NCI-H128 (cell line): ENCODE data around the gene PDSS2.
"Not testable (repeated sequence)": the region's sequence is repeated elsewhere in the genome, so short reads cannot be mapped to it uniquely, and the experiment has no call there.

Experiments
- DNase-seq: peaks from one replicate; lab custom pipeline; 2025; ENCODE audit not compliant: unreplicated experiment; lab: John Stamatoyannopoulos, UW

Gene PDSS2

GRCh38 chr6:107368471-107368870 lies 90.9 kb downstream of the PDSS2 start:
- no peak for DNase-seq

DNA sequence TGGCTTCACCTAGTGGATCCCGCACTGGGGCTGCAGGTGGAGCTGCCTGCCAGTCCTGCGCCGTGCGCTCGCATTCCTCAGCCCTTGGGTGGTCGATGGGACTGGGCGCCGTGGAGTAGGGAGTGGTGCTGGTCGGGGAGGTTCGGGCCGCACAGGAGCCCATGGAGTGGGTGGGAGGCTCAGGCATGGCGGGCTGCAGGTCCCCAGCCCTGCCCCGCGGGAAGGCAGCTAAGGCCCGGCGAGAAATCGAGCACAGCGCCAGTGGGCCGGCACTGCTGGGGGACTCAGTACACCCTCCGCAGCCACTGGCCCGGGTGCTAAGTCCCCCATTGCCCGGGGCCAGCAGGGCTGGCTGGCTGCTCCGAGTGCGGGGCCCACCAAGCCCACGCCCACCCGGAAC lies 95.2 kb downstream of the PDSS2 start:
- not testable (repeated sequence) for DNase-seq

DNA sequence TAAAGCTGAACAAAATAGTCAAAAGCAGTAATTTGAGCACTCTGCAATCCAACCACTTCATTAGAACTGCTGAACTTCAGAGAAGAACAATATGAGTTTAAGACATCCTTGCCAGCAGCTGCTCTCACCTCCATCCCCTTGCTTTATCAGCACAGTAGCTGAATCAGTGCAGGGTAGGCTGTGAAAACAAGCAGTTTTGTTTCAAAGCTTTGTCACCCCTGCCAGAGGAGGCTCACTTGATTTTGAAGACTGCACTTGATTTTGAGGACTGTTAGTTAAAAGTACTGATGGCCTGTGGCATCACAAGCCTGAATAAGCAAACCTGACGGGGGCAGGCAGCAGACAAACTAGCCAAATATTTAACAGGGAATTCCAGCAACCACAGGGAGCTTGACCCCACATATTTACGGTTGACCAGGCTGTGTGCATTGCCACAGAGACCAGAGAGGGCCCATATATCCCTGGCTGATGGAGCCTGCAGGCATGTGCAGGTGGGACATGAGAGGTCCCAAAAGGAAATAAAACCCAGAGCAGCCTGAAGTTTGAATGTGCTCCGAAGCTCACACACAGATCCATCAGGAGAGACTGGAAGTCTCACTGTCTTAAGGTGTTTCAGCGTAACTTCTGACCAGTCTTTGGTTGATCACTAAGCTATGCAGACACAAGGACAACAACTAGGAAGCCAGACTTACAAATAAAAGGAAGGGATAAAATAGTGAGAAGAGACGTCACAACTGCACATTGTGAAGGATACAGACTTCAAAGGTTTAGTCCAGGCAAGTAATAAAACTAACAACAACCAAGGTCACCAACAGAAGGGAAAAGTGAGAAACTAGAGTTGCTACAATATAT lies 97.4 kb downstream of the PDSS2 start:
- no peak for DNase-seq

DNA sequence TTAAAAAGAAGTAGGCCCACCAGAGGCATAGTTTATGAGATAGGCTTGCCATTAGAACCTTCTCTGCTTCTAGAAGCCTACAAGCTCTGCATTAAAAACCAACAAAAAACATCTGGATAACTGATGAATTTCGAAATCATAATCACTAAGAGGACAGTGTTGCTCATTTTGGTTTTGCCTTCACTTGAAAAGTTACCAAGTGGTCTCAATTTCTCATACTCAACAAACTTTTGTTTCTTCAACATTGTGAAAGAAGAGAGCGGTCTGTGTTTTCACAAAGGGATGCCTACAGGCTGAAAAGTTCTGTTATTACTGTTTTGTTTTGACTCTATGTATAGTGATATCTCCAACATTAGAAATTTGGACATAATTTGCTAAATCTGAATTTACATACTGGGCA lies 98.9 kb downstream of the PDSS2 start:
- DNase-seq: no peak

GRCh38 chr6:107357842-107358241 lies 101.5 kb downstream of the PDSS2 start:
- DNase-seq: no peak

DNA sequence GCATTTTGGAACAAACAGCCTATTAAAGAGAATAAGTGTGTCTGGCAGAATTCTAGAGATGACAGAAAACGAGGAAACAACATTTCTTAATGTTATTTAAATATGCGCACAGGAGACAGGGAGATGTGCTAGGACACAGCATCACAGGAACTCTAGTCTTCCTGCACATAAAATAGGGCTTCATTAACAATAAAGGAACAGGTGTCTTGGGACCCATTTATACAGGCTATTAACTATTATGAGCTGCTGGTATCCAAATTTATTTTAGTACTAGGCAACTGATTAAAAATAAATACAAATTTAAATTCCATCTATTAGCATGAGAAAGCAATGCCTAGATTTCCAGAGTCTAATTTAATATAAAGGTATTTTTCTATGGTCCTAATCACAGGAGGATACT lies 102.3 kb downstream of the PDSS2 start:
- DNase-seq: no peak

- DNase-seq: no peak
Measured at GRCh38 chr6:107355659-107356058, 103.7 kb downstream of the PDSS2 start.

DNA sequence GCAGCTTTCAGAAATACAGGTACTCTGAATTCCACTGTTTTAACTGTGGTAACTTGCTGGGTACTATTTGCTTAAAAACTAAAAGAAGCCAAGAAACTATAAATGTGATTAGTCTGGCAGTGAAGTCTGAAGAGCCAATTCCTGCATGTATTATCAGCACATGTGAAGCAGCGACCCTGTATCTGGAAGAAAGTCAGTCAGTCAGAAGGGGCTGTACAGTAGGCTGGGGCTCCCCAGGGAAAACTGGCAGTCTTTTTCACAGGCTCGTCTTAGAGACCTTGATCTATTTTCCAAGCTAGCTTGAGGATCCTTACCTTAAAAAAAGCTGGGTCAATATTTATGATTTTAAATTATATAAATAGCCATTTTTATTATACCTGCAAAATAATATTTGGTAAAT lies 104.9 kb downstream of the PDSS2 start:
- no peak for DNase-seq

DNA sequence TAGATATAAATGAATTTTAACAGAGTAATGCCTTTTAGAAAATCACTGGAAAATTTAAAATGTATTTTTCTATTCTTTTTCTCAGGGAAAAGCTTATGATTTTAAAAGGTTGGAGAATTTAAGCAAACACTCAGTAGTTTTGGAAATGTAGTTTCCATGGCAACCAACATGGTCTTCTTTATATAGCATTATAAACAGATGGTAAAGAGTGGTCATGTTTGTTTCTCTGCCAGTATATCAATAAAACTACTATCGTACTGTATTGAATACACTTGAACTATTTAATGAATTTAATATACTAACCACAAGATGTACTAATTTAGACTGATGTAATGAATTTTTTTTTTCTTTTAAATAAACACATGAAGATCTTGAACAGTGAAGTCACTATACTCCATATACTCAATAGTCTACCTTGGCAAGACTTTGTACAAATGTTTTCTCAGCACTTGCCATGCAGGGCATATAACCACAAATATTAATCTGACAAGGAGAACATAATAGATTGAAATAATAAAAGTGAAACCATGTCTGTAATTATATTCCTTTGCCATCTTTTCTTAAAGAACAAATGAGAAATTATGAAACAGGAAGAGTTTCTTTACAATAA lies 105.5 kb downstream of the PDSS2 start:
- DNase-seq: no peak

DNA sequence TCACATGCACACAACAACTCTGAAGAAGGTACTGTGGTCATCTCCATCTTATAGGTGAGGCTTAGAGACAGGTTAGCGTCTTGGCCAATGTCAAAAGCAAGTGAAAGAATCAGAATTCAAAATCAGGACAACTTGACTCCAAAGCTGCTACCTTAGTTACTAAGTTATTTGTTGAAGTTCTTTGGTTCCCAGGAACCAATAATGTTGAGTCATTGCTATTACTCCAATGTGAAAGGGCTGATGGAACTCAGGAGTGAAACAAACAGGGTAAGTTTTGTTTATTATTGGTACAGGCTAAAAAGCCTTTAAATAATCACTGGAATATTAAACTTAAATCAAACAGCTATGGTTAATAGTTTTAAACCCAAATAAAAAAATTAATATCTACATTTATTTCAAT lies 111.1 kb downstream of the PDSS2 start:
- DNase-seq: no peak

GRCh38 chr6:107345393-107345792 lies 114.0 kb downstream of the PDSS2 start:
- no peak for DNase-seq

DNA sequence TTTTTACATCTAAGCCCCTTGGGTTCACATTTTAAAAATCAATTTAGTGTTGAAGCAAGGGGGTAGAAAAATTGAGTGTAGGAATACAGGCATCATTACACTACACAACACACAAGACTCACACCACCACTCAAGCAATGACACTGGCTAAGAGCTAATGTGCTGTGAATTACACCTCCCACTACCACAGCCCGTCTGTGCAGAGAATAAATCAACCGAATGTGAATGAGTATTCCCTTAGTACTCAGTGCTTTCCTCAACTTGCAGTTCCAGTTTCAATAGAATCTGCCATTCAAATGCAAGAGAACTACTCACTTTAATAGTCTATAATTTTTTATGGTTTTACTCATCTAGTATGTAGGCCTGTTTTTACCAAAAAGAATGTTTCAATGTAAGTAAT lies 114.4 kb downstream of the PDSS2 start:
- DNase-seq: no peak

GRCh38 chr6:107344383-107344782 lies 115.0 kb downstream of the PDSS2 start:
- DNase-seq: no peak

DNA sequence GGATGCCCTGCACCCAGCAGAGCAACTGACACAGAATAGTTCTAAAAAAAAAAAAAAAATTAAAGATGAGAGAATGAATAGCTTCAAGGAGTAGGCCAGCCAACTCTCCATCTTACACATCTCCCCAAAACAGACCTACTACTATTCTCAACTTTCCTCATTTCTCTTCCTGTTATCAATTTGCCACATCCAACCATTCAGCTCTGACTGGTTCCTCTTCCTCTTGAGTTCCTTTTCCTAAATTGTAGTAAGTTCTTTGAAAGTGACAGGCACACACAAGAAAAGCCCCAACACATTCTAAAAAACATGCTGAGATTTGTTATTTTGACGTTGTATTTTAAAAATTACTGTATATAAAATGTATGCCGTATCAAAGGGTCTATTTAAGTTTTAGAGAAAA lies 117.2 kb downstream of the PDSS2 start:
- no peak for DNase-seq

- DNase-seq: no peak
Measured at GRCh38 chr6:107340881-107341280, 118.5 kb downstream of the PDSS2 start.

DNA sequence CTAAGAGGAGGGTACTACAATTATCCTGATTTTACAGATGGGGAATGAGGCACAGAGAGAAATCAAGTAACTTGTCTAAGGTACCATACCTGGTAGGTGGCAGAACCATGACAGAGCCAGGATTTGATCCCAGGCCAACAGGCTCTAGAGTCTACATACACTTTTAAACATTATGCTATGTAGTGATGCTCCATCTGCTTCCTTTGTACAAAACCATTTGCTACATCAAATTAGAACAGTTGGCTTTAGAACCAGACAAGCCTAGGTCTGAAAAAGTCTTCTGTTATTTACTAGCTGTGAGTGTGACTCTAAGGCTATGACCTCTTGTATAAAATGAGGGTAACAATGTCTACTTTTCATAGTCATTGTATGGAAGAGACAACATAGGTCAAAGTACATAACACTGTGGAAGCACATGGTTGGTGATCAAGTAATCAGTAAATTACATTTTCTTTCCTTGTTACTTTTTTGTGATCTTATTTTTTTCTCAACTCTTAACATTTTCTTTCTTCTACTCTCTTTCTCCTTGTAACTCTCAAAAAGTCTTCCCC lies 122.1 kb downstream of the PDSS2 start:
- DNase-seq: no peak

- DNase-seq: no peak
Measured at GRCh38 chr6:107334026-107334425, 125.3 kb downstream of the PDSS2 start.

DNA sequence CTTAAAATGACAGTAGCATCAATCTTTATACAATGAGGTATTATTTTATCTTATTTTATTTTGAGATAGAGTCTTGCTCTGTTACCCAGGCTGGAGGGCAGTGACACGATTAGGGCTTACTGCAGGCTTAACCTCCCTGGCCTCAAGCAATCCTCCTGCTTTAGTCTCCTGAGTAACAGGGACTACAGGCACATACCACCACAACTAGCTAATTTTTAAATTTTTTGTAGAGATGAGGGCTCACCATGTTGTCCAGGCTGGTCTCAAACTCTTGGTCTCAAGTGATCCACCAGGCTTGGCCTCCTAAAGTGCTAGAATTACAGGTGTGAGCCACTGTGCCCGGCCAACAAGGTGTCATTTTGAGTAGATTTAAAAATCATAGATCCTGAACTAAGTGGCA lies 125.9 kb downstream of the PDSS2 start:
- DNase-seq: no peak

DNA sequence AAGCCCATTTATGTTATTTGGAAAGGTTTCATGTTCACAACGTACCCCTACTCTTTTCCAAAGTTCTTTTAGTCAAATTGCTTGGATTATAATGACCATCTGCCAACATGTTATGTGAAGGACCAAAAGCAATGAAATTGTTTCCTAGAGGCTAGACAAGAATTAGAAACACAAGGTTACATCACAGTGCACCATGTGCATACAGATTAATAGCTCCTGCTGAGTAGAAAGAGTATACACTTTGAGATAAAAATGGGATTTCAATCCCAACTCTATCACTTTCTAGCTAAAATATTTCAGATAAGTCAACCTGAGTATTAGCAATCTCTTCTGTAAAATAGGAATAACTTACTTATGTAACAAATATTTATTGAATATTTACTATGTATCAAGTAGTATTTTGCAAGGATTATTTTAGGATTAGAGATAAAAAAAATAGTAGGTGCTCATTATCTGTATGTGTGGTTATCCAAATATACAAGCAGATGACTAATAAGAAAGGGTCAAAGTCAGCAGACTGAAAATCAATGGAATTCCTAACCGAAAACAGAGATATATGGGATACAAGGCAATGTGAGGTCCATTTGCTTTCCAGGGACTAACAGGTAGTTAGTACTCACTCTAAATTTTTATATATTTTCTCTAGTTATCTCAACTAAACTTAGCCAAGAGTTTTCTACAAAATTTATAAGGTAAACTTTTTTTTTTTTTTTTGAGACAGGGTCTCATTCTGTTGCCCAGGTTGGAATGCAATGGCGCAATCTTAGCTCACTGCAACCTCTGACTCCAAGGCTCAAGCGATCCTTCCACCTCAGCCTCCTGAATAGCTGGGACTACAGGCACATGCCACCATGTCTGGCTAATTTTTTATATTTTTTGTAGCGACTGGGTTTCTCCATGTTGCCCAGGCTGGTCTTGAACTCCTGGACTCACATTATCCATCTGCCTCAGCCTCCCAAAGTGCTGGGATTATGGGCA lies 127.7 kb downstream of the PDSS2 start:
- DNase-seq: no peak

DNA sequence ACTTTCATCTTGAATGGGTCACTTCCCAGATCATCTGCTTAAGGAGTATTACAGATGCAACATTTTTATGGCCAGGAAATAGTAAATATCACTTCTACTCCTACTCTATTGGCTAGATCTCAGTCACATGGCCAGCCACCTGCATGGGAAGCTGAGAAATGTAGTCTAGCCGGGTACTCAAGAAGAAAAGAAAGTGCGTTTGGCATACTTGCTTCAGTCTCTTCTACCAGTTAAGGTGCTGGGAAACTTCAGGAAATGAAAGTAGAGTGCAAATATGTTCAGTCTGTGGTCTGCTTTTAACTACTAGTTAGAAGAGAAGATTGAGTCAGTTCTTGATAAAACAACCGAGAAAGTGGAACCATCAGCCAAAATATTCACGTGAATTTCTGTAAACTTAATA lies 129.2 kb downstream of the PDSS2 start:
- no peak for DNase-seq
